Liver (tissue), 9 donors: ENCODE measurements around the gene NAT8L. TPM values are rescaled to one million over a fixed set of nuclear protein-coding genes. Genes with fewer than 3 reads are reported as not detected.

Experiments
- DNase-seq: peaks from one replicate; pipeline ENCODE4 v3.0.0-alpha.2; 2017; ENCODE audit warnings: low spot score
- H3K27ac ChIP-seq, 2 donors: one replicate each; pipeline ENCODE4 v1.7.0; 2013; ENCODE audit warnings: inconsistent platforms in 2 of 2, low read length in 2 of 2, control low read depth in 1 of 2, low read depth in 1 of 2, mild to moderate bottlenecking in 1 of 2
- H3K27me3 ChIP-seq, 4 donors: one replicate each; pipeline versions ENCODE4 v1.6.1 to v1.7.0; 2013; ENCODE audit warnings: low read length in 3 of 4, inconsistent platforms in 1 of 4, mild to moderate bottlenecking in 1 of 4, moderate library complexity in 1 of 4; ENCODE audit not compliant: control insufficient read depth in 4 of 4, insufficient read depth in 4 of 4
- H3K36me3 ChIP-seq, 4 donors: one replicate each; pipeline versions ENCODE4 v1.6.1 to v1.7.0; 2013; ENCODE audit warnings: low read length in 3 of 4, mild to moderate bottlenecking in 3 of 4, low read depth in 1 of 4, moderate library complexity in 1 of 4; ENCODE audit not compliant: control insufficient read depth in 4 of 4, insufficient read depth in 3 of 4
- H3K4me1 ChIP-seq, 4 donors: one replicate each; pipeline versions ENCODE4 v1.6.1 to v1.7.0; 2013; ENCODE audit warnings: low read length in 3 of 4, mild to moderate bottlenecking in 3 of 4, moderate library complexity in 1 of 4; ENCODE audit not compliant: control insufficient read depth in 4 of 4, insufficient read depth in 4 of 4
- H3K4me3 ChIP-seq, 3 donors: one replicate each; pipeline versions ENCODE4 v1.6.1 to v1.7.0; 2013; ENCODE audit warnings: low read length in 3 of 3, control low read depth in 1 of 3, low read depth in 1 of 3, mild to moderate bottlenecking in 1 of 3
- H3K9ac ChIP-seq, 2 donors: one replicate each; pipeline ENCODE4 v1.7.0; 2013; ENCODE audit warnings: low read length in 2 of 2, mild to moderate bottlenecking in 2 of 2, moderate library complexity in 2 of 2, control low read depth in 1 of 2, low read depth in 1 of 2
- H3K9me3 ChIP-seq, 4 donors: one replicate each; pipeline versions ENCODE4 v1.6.1 to v1.7.0; 2013; ENCODE audit warnings: low read length in 3 of 4; ENCODE audit not compliant: control insufficient read depth in 4 of 4
- EGR1 ChIP-seq, 2 donors: IDR thresholded peaks; 2 replicates each; pipeline ENCODE4 v1.6.1; 2016 to 2018; ENCODE audit warnings: antibody characterized with exemption in 2 of 2, low read depth in 2 of 2
- FOXA2 ChIP-seq: IDR thresholded peaks from 2 replicates; pipeline ENCODE4 v1.6.1; 2016; ENCODE audit warnings: antibody characterized with exemption
- HNF4A ChIP-seq, 2 donors: conservative IDR thresholded peaks; 2 replicates each; pipeline ENCODE4 v1.6.1; 2016; ENCODE audit warnings: antibody characterized with exemption in 2 of 2, mild to moderate bottlenecking in 2 of 2
- RAD21 ChIP-seq, 2 donors: IDR thresholded peaks; 2 replicates each; pipeline ENCODE4 v1.6.1; 2016; ENCODE audit warnings: antibody characterized with exemption in 2 of 2, mild to moderate bottlenecking in 2 of 2
- RXRA ChIP-seq, 2 donors: IDR thresholded peaks; 2 replicates each; pipeline ENCODE4 v1.6.1; 2017 to 2018; ENCODE audit warnings: antibody characterized with exemption in 2 of 2, mild to moderate bottlenecking in 1 of 2
- SP1 ChIP-seq: IDR thresholded peaks from 2 replicates; pipeline ENCODE4 v1.6.1; 2018; ENCODE audit warnings: antibody characterized with exemption, mild to moderate bottlenecking
- TAF1 ChIP-seq: conservative IDR thresholded peaks from 2 replicates; pipeline ENCODE4 v1.6.1; 2016; ENCODE audit warnings: antibody characterized with exemption, mild to moderate bottlenecking
- WGBS: extraction: QIAGEN DNeasy Blood & Tissue Kit; methylation state at CpG from one replicate; pipeline ENCODE4 v1.1.7; 2013; 5-methylcytosine and 5-hydroxymethylcytosine counted together
- polyA plus RNA-seq, 2 donors: library from polyadenylated mRNA; stranded (reverse) in 1 of 2; unstranded in 1 of 2; fragments of 200-250 nt in 1 of 2; fragments of >200 nt in 1 of 2; fragmentation: Nextera tagmentation in 1 of 2; extraction: Ambion mirVana in 1 of 2; gene quantifications; one replicate each; pipeline versions ENCODE4 v1.2.1 to v1.2.3, GENCODE V29; 2013 to 2015
- total RNA-seq, 2 donors: library from RNA; depleted of rRNA; stranded (reverse); fragments of >200 nt; gene quantifications; one replicate each; pipeline ENCODE4 v1.2.3, GENCODE V29; 2014
- TF ChIP-seq, protein P1 (sequence below): fragments of 150-350 bp; IDR thresholded peaks from 2 replicates; pipeline ENCODE4 v1.5.1; 2017; ENCODE audit warnings: improper control_type of control experiment, low read depth, low read length; ENCODE audit not compliant: missing input control
- TF ChIP-seq, protein P2 (sequence below): IDR thresholded peaks from 2 replicates; pipeline ENCODE4 v1.6.1; 2016; ENCODE audit warnings: antibody characterized with exemption, mild to moderate bottlenecking
- donor health status: healthy.
- donor health status: healthy.
- donor health status: healthy.
- donor health status: healthy.
- donor health status: healthy.

The NAT8L gene
- total and polyA plus RNA-seq, 4 donors: 0.07 to 0.09 (median 0.08) TPM; not detected in 1

DNA sequence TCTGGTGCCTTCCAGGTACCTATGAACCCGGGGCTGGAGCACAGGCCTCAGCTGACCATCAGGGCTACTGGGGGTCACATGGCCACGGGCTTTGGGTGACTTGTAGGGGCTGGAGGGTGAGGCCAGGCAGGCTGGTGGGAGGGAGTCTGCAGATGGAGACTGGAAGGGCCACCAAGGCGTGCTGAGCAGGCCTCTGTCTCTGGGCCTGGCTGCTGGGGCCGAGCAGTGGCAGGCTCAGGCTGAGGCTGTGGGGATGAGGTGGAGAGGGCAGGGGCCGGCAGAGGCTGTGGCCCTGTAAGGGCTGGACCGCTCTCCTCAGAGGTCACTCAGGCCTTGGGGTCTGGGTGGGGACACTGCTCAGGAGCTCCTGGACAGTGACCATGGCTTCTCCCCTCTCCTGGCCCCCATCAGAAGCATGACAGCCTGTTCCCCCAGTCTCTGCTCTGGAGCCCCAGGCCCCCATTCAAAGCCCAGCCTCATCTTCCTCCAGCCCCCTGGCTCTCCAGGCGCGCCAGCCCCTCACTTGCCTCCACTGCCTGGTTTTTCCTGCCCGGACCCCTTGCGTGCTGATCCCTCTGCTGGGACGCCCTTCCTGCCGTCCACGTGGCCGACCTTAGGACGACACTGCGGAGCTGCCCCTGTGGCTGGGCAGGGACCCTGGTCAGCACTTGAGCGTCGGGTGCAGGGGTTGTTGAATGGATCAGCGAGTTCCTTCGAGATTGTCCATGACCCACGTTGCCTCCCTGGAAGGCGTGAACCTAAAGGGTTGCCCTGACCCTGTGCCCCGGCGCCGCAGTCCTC, 11.1 kb upstream of the NAT8L start:
- 90% methylated on average over 25 of the region's 25 CpGs for WGBS
- no peak overlapping the region for H3K9ac ChIP-seq
- no peak overlapping the region for H3K4me3 ChIP-seq
- no peaks in the 10 kb centered on the region for H3K36me3 ChIP-seq
- peaks cover 0 to 9% (median 2%) of the 10 kb centered on the region in 4 donors for H3K27me3 ChIP-seq
- H3K9me3 ChIP-seq: no peaks in the 10 kb centered on the region
- H3K4me1 ChIP-seq: no peaks in the 10 kb centered on the region
- DNase-seq: peak; percentile 19
- H3K27ac ChIP-seq: no peak overlapping the region
- TF ChIP-seq RAD21 (IDR thresholded peaks at IDR 0.05): no peak
- TF ChIP-seq, protein P1, sequence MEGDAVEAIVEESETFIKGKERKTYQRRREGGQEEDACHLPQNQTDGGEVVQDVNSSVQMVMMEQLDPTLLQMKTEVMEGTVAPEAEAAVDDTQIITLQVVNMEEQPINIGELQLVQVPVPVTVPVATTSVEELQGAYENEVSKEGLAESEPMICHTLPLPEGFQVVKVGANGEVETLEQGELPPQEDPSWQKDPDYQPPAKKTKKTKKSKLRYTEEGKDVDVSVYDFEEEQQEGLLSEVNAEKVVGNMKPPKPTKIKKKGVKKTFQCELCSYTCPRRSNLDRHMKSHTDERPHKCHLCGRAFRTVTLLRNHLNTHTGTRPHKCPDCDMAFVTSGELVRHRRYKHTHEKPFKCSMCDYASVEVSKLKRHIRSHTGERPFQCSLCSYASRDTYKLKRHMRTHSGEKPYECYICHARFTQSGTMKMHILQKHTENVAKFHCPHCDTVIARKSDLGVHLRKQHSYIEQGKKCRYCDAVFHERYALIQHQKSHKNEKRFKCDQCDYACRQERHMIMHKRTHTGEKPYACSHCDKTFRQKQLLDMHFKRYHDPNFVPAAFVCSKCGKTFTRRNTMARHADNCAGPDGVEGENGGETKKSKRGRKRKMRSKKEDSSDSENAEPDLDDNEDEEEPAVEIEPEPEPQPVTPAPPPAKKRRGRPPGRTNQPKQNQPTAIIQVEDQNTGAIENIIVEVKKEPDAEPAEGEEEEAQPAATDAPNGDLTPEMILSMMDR: no peak
- TF ChIP-seq EGR1 (IDR thresholded peaks at IDR 0.05; ENCODE audit: low read depth in 2 of 2): no peak
- TF ChIP-seq TAF1: no peak

DNA sequence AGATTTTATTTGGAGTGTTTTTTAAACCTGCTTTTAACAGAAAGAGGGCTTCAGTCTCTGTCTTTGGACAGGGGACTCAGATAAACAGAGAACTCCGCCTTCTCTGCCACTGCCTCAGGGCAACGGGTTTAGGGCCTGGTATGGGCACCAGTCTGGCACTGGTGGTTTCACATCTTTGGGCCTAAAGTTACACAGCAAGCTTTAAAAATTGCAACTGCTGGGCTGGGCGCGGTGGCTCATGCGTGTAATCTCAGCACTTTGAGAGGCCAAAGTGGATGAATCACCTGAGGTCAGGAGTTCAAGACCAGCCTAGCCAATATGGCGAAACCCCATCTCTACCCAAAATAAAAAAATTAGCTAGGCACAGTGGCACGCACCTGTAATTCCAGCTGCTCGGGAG, 10.3 kb upstream of the NAT8L start:
- DNase-seq: peak; percentile 14
- Histone ChIP-seq H3K4me1 (no peaks in the 10 kb centered on the region), H3K27me3 (peaks cover 0 to 9% (median 1%) of the 10 kb centered on the region in 4 donors), H3K9ac (no peak overlapping the region), H3K9me3 (no peaks in the 10 kb centered on the region), H3K27ac (no peak overlapping the region), H3K36me3 (no peaks in the 10 kb centered on the region), H3K4me3 (no peak overlapping the region)
- no peak for TF ChIP-seq SP1
- 86% methylated on average over 8 of the region's 8 CpGs for WGBS

DNA sequence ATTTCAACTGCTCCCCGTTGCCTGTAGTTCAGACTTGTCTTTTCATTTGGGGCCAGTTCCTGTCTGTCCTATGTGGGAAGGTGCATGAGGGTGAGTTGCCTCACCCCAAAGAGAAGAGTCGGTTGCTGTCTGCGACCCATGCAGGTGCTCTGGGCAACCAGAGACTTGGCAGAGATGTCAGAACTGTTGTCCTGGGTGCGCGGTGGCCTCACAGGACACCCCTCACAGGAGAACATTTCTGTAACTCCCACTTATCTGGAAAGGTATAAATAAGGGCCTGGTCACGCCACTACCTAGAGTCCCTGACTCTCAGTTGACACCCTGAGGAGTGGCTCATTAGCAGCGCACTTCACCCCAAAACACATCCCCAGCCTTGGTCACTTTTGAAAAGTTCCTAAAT, 9.7 kb upstream of the NAT8L start:
- Histone ChIP-seq H3K27ac (no peak overlapping the region), H3K9ac (no peak overlapping the region), H3K36me3 (no peaks in the 10 kb centered on the region), H3K9me3 (no peaks in the 10 kb centered on the region), H3K4me1 (no peaks in the 10 kb centered on the region), H3K27me3 (peaks cover 0 to 9% (median 1%) of the 10 kb centered on the region in 4 donors), H3K4me3 (no peak overlapping the region)
- DNase-seq: no peak
- no peak for TF ChIP-seq EGR1 (IDR thresholded peaks at IDR 0.05; ENCODE audit: low read depth in 2 of 2)
- no peak for TF ChIP-seq FOXA2
- TF ChIP-seq SP1: no peak
- no peak for TF ChIP-seq RXRA (IDR thresholded peaks at IDR 0.05)
- TF ChIP-seq, protein P2, sequence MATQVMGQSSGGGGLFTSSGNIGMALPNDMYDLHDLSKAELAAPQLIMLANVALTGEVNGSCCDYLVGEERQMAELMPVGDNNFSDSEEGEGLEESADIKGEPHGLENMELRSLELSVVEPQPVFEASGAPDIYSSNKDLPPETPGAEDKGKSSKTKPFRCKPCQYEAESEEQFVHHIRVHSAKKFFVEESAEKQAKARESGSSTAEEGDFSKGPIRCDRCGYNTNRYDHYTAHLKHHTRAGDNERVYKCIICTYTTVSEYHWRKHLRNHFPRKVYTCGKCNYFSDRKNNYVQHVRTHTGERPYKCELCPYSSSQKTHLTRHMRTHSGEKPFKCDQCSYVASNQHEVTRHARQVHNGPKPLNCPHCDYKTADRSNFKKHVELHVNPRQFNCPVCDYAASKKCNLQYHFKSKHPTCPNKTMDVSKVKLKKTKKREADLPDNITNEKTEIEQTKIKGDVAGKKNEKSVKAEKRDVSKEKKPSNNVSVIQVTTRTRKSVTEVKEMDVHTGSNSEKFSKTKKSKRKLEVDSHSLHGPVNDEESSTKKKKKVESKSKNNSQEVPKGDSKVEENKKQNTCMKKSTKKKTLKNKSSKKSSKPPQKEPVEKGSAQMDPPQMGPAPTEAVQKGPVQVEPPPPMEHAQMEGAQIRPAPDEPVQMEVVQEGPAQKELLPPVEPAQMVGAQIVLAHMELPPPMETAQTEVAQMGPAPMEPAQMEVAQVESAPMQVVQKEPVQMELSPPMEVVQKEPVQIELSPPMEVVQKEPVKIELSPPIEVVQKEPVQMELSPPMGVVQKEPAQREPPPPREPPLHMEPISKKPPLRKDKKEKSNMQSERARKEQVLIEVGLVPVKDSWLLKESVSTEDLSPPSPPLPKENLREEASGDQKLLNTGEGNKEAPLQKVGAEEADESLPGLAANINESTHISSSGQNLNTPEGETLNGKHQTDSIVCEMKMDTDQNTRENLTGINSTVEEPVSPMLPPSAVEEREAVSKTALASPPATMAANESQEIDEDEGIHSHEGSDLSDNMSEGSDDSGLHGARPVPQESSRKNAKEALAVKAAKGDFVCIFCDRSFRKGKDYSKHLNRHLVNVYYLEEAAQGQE: no peak
- TF ChIP-seq HNF4A (conservative IDR thresholded peaks at IDR 0.05): no peak
- WGBS: 94% methylated on average over 7 of the region's 7 CpGs
